GM21528 (cell line): ENCODE results near the gene STAB2.

ENCODE experiments used
- ATAC-seq: cut with Tn5 transposase; IDR thresholded peaks from one replicate; pipeline ENCODE4 v1.9.1; 2021; ENCODE audit warnings: mild to moderate bottlenecking, moderate library complexity; ENCODE audit not compliant: unreplicated experiment, low FRiP score

Gene STAB2

GRCh38 chr12:103735291-103735690 is 148.2 kb downstream of the STAB2 start:
- no peak for ATAC-seq

- no peak for ATAC-seq
Observed at GRCh38 chr12:103736572-103736971, 149.5 kb downstream of the STAB2 start.

- ATAC-seq: no peak
Observed at GRCh38 chr12:103737881-103738280, 150.8 kb downstream of the STAB2 start.

- ATAC-seq: no peak
Observed at GRCh38 chr12:103742349-103742932, 155.4 kb downstream of the STAB2 start.

- ATAC-seq: no peak
Observed at GRCh38 chr12:103743788-103744187, 156.7 kb downstream of the STAB2 start.

- no peak for ATAC-seq
Observed at GRCh38 chr12:103745962-103746361, 158.9 kb downstream of the STAB2 start.

- no peak for ATAC-seq
Observed at GRCh38 chr12:103748002-103748401, 160.9 kb downstream of the STAB2 start.

- ATAC-seq: no peak
Observed at GRCh38 chr12:103748875-103749274, 161.8 kb downstream of the STAB2 start.

- ATAC-seq: no peak
Observed at GRCh38 chr12:103751171-103751570, 164.1 kb downstream of the STAB2 start.

GRCh38 chr12:103751600-103751999 is 164.5 kb downstream of the STAB2 start:
- ATAC-seq: no peak

GRCh38 chr12:103755425-103755824 is 168.4 kb downstream of the STAB2 start:
- no peak for ATAC-seq

- no peak for ATAC-seq
Observed at GRCh38 chr12:103756443-103756842, 169.4 kb downstream of the STAB2 start.

- no peak for ATAC-seq
Observed at GRCh38 chr12:103757248-103757647, 170.2 kb downstream of the STAB2 start.

- no peak for ATAC-seq
Observed at GRCh38 chr12:103758310-103759089, 171.4 kb downstream of the STAB2 start.

- ATAC-seq: no peak
Observed at GRCh38 chr12:103762473-103762872, 175.4 kb downstream of the STAB2 start.

GRCh38 chr12:103765322-103765721 is 178.2 kb downstream of the STAB2 start:
- no peak for ATAC-seq

- no peak for ATAC-seq
Observed at GRCh38 chr12:103766028-103766427, 179.0 kb downstream of the STAB2 start.

GRCh38 chr12:103768467-103769123 is 181.5 kb downstream of the STAB2 start:
- ATAC-seq: no peak

- ATAC-seq: no peak
Observed at GRCh38 chr12:103769240-103769945, 182.3 kb downstream of the STAB2 start.

GRCh38 chr12:103771466-103771865 is 184.4 kb downstream of the STAB2 start:
- no peak for ATAC-seq
